HepG2 (cell line): ENCODE results near the gene MAJIN. TPM values are rescaled to one million over a fixed set of nuclear protein-coding genes. Genes with fewer than 3 reads are reported as not detected.

Experiments
- ATAC-seq: fragments of 200-7000 bp; cut with Tn5 transposase; 3 replicates; pipeline ENCODE4 v1.9.1; 2020; ENCODE audit warnings: mild to moderate bottlenecking, moderate library complexity
- BruUV-seq: library from RNA; stranded (reverse); fragments of 400-500 nt; replicated peaks from 2 replicates; lab custom pipeline; 2021; lab: Mats Ljungman, UMichigan
- CTCF ChIA-PET: fragments of 300-600 bp; formaldehyde crosslinking; extraction: SDS; loops from one replicate; lab custom pipeline; 2021; ENCODE audit warnings: low total read pairs, inconsistent platforms, low intra/inter-chr PET ratio; lab: Yijun Ruan, JAX
- POLR2A ChIA-PET: fragments of 350-600 bp; sonication (Branson Sonifier 250); formaldehyde crosslinking; loops from one replicate; lab custom pipeline; 2020; ENCODE audit warnings: antibody characterized with exemption, inconsistent platforms; lab: Yijun Ruan, JAX
- DNase-seq: peaks from one replicate; pipeline ENCODE4 v3.0.0-alpha.2; 2015; ENCODE audit warnings: low spot score
- FAIRE-seq: peaks from 3 replicates; lab custom pipeline; 2011; peaks lifted over from hg19 to GRCh38; lab: Jason Lieb, UNC
- H2AFZ ChIP-seq: one replicate; pipeline ENCODE4 v1.6.1; 2011; ENCODE audit warnings: low read length, inconsistent platforms
- H3K27ac ChIP-seq: fragments of 300-600 bp; 3 replicates; pipeline ENCODE4 v1.8.0; 2011; ENCODE audit warnings: mixed run types, mild to moderate bottlenecking, mixed read lengths, low read length, inconsistent platforms; ENCODE audit not compliant: insufficient read depth; ENCODE audit errors: extremely low read length
- H3K27me3 ChIP-seq, 2 experiments: fragments of 200-600 bp in 1 of 2; 2 replicates in 1 of 2; 3 replicates in 1 of 2; pipeline versions ENCODE4 v1.6.0 to v1.8.0; 2011; ENCODE audit warnings: low read length in 2 of 2, mild to moderate bottlenecking in 2 of 2, moderate library complexity in 2 of 2, inconsistent platforms in 1 of 2; ENCODE audit not compliant: insufficient read depth in 2 of 2, control insufficient read depth in 1 of 2
- H3K36me3 ChIP-seq, 2 experiments: fragments of 200-600 bp in 1 of 2; replicated peaks in 1 of 2; 2 replicates in 1 of 2; 3 replicates in 1 of 2; pipeline versions ENCODE4 v1.5.1 to v1.8.0; 2011; ENCODE audit warnings: low read length in 2 of 2, inconsistent platforms in 1 of 2; ENCODE audit not compliant: insufficient read depth in 2 of 2, control insufficient read depth in 1 of 2
- H3K4me1 ChIP-seq: 2 replicates; pipeline ENCODE4 v1.5.1; 2012; ENCODE audit warnings: low read length, inconsistent platforms; ENCODE audit not compliant: insufficient read depth
- H3K4me2 ChIP-seq: 2 replicates; pipeline ENCODE4 v1.6.0; 2011; ENCODE audit warnings: low read depth, low read length, inconsistent platforms
- H3K4me3 ChIP-seq, 3 experiments: fragments of 200-600 bp in 1 of 3; sonication (generic), shearing (Covaris generic) in 1 of 3; replicated peaks in 1 of 3; 2 replicates each; pipeline ENCODE4 v1.5.1; 2011 to 2016; ENCODE audit warnings: low read length in 3 of 3, inconsistent platforms in 2 of 3, low read depth in 2 of 3, mild to moderate bottlenecking in 2 of 3, control low read depth in 1 of 3, mixed read lengths in 1 of 3; ENCODE audit not compliant: insufficient read depth in 1 of 3
- H3K79me2 ChIP-seq: one replicate; pipeline ENCODE4 v1.6.1; 2011; ENCODE audit warnings: low read length, inconsistent platforms; ENCODE audit not compliant: insufficient read depth
- H3K9ac ChIP-seq: 2 replicates; pipeline ENCODE4 v1.6.0; 2011; ENCODE audit warnings: mild to moderate bottlenecking, low read depth, low read length, inconsistent platforms; ENCODE audit not compliant: insufficient read depth
- H3K9me3 ChIP-seq: 2 replicates; pipeline ENCODE4 v1.5.1; 2012; ENCODE audit warnings: mild to moderate bottlenecking, low read length
- H4K20me1 ChIP-seq: 2 replicates; pipeline ENCODE4 v1.6.0; 2011; ENCODE audit warnings: inconsistent platforms, mild to moderate bottlenecking, low read length, moderate library complexity; ENCODE audit not compliant: insufficient read depth
- HDAC6 ChIP-seq: fragments of 200-600 bp; sonication (generic); IDR thresholded peaks from 2 replicates; pipeline ENCODE4 v1.7.0; 2017; ENCODE audit warnings: mild to moderate bottlenecking, antibody characterized with exemption, low read length, low read depth
- MIER3 ChIP-seq: IDR thresholded peaks from 2 replicates; pipeline ENCODE4 v1.6.1; 2016; ENCODE audit warnings: missing compliant biosample characterization, borderline replicate concordance
- NFRKB ChIP-seq: fragments of 450-650 bp; IDR thresholded peaks from 2 replicates; pipeline ENCODE4 v1.6.1; 2017
- ZNF230 ChIP-seq: sonication (generic); formaldehyde crosslinking; IDR thresholded peaks from 2 replicates; pipeline ENCODE4 v1.4.0; 2020; ENCODE audit warnings: mild to moderate bottlenecking, missing genetic modification reagents
- ZNF562 ChIP-seq: sonication (generic); formaldehyde crosslinking; IDR thresholded peaks from 2 replicates; pipeline ENCODE4 v1.8.0; 2022; ENCODE audit warnings: missing genetic modification reagents, borderline replicate concordance
- ZNF761 ChIP-seq: sonication (generic); formaldehyde crosslinking; conservative IDR thresholded peaks from 2 replicates; pipeline ENCODE4 v1.4.0; 2020; ENCODE audit warnings: mild to moderate bottlenecking, missing genetic modification reagents
- WGBS: methylation state at CpG from one replicate; pipeline ENCODE4 v1.1.6; 2017; ENCODE audit warnings: low lambda C conversion rate; 5-methylcytosine and 5-hydroxymethylcytosine counted together
- in situ Hi-C: cut with HindIII; loops from 2 replicates; pipeline ENCODE4 v1.10.0; 2017; ENCODE audit warnings: low pct_unique_long_range_greater_than_20kb; ENCODE audit not compliant: extremely low pct_ligation_motif_present
- intact Hi-C: fragments of 100-400 bp; cut with micrococcal nuclease; formaldehyde crosslinking; loops from one replicate; pipeline ENCODE4 v1.10.0; 2022; ENCODE audit not compliant: unreplicated experiment
- polyA plus RNA-seq, 8 experiments: library from polyadenylated mRNA; depleted of rRNA in 3 of 8; stranded (reverse) in 7 of 8; unstranded in 1 of 8; fragments of >200 nt; fragmentation: Illumina TruSeq in 4 of 8; extraction: Trizol in 4 of 8; gene quantifications; 2 replicates each; pipeline versions ENCODE4 v1.2.1 to v1.2.3, GENCODE V29; 2011 to 2016; ENCODE audit warnings: low read depth in 4 of 8, missing spikeins in 1 of 8, mixed read lengths in 1 of 8; ENCODE audit not compliant: insufficient read depth in 1 of 8
- total RNA-seq, 5 experiments: library from RNA; depleted of rRNA; stranded (reverse); fragments of >200 nt; fragmentation: Illumina TruSeq; extraction: Trizol; gene quantifications; 2 replicates each; pipeline ENCODE4 v1.2.3, GENCODE V29; 2016; ENCODE audit warnings: low read depth in 1 of 5
- TF ChIP-seq, protein P1 (sequence below): sonication (generic); formaldehyde crosslinking; IDR thresholded peaks from 2 replicates; pipeline ENCODE4 v1.5.1; 2020; ENCODE audit warnings: mild to moderate bottlenecking, missing genetic modification reagents

Gene MAJIN
- total and polyA plus RNA-seq, 2 of the 13 experiments (the other 11 are each of a cell fraction or from before 2014, with no cell fraction given): not detected

DNA sequence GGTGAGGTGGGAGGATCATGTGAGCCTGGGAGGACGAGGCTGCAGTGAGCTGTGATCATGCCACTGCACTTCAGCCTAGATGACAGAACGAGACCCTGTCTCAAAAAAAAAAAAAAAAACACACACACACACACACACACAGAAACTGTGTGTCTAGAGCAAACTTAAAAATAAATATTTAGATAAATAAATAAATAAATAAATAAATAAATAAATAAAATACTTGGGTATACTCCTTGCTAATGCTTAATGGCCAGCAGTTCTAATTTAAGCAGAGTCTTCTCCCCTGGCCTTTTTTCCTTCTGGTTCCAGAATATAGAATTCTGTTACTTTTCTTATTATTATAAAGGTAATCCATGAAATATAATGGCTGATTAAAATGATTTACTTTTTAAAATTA is 37.0 kb upstream of the MAJIN start:
- no peak overlapping the region for H3K4me3 ChIP-seq
- intact Hi-C loops: no loop called here
- CTCF ChIA-PET: no interaction called here
- no peaks in the 10 kb centered on the region for H4K20me1 ChIP-seq
- POLR2A ChIA-PET: interaction anchor here (1.0 to 1.7 kb wide), 2 partner anchors 10 to 12 kb away, joined by 3 read pairs; partner anchors contain the start of gene BATF2
- no peak overlapping the region for H3K4me2 ChIP-seq
- TF ChIP-seq NFRKB (no peak), ZNF230 (CRISPR knock-in tag) (no peak), HDAC6 (no peak), ZNF761 (CRISPR knock-in tag) (no peak), ZNF562 (no peak), MIER3 (CRISPR knock-in tag) (no peak)
- TF ChIP-seq, protein P1, sequence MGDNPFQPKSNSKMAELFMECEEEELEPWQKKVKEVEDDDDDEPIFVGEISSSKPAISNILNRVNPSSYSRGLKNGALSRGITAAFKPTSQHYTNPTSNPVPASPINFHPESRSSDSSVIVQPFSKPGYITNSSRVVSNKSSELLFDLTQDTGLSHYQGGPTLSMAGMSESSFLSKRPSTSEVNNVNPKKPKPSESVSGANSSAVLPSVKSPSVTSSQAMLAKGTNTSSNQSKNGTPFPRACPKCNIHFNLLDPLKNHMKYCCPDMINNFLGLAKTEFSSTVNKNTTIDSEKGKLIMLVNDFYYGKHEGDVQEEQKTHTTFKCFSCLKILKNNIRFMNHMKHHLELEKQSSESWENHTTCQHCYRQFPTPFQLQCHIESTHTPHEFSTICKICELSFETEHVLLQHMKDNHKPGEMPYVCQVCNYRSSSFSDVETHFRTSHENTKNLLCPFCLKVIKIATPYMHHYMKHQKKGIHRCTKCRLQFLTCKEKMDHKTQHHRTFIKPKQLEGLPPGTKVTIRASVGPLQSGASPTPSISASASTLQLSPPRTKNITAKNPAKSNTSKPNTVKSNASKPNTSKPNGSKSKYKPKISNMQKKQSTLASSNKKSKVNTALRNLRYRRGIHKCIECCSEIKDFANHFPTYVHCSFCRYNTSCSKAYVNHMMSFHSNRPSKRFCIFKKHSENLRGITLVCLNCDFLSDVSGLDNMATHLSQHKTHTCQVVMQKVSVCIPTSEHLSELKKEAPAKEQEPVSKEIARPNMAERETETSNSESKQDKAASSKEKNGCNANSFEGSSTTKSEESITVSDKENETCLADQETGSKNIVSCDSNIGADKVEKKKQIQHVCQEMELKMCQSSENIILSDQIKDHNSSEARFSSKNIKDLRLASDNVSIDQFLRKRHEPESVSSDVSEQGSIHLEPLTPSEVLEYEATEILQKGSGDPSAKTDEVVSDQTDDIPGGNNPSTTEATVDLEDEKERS: no peak
- TF ChIP-seq, all 625 proteins: peak for 0
- Histone ChIP-seq H3K36me3 (no peaks in the 10 kb centered on the region), H3K9me3 (no peaks in the 10 kb centered on the region), H3K27me3 (peaks cover 0 to 6% of the 10 kb centered on the region in 2 experiments; a peak in 2 of 5 replicates), H3K4me1 (peaks cover 43% of the 10 kb centered on the region), H2AFZ (no peak overlapping the region), H3K9ac (no peak overlapping the region), H3K27ac (no peak overlapping the region), H3K79me2 (no peaks in the 10 kb centered on the region)
- in situ Hi-C loops: no loop called here
- no peak for ATAC-seq
- DNase-seq: no peak
- BruUV-seq: no TSS peak
- FAIRE-seq: no peak
- 20% methylated on average over 2 of the region's 2 CpGs for WGBS
